Measurements from ENCODE around the gene TSHZ2. TPM values are rescaled to one million over a fixed set of nuclear protein-coding genes. Genes with fewer than 3 reads are reported as not detected.

The TSHZ2 gene
- total RNA-seq, 1 donor from 2014 or later, result 30.4 TPM

DNA sequence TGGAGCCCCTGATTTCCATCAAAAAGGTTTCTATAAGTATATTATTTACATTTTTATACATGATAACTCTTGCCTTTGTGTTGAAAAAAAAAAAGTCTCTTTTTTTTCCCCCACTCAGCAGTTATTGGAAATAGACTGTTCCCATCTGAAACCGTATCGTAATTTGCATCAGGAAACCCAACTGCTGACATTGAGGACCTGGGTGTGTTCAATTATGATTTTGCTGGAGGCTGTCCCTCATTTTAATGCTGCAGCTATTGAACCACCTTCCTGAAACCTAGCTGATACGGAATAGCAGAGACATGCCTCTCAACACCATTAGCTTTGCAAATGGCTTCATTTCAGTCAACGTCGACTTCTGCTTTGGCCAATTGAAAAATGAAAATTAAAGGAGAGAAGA lies 522.6 kb downstream of the TSHZ2 start:
- TF ChIP-seq POLR2A (IDR thresholded peaks at IDR 0.05), result no peak
- TF ChIP-seq POLR2AphosphoS5 (IDR thresholded peaks at IDR 0.05; ENCODE audit: insufficient read depth in 1 of 2, low read depth in 1 of 2), result no peak
- no peak for TF ChIP-seq CTCF (IDR thresholded peaks at IDR 0.05)
- no peak overlapping the region for H3K27ac ChIP-seq
- H3K4me3 ChIP-seq, result no peak overlapping the region
- intact Hi-C loops (cut with DNase I), result no loop called here
- peak in 1 of 2 donors; percentile 11 for DNase-seq (ENCODE audit: extremely low spot score in 2 of 2)
- H3K9me3 ChIP-seq, result no peaks in the 10 kb centered on the region
- no peaks in the 10 kb centered on the region for H3K36me3 ChIP-seq
- H3K4me1 ChIP-seq, result peaks cover 7% of the 10 kb centered on the region
- H3K27me3 ChIP-seq, result no peaks in the 10 kb centered on the region

GRCh38 chr20:53495398-53496092 lies 523.4 kb downstream of the TSHZ2 start:
- no peaks in the 10 kb centered on the region for H3K36me3 ChIP-seq
- peaks cover 7% of the 10 kb centered on the region for H3K4me1 ChIP-seq
- no peaks in the 10 kb centered on the region for H3K27me3 ChIP-seq
- no peaks in the 10 kb centered on the region for H3K9me3 ChIP-seq
- no peak overlapping the region for H3K4me3 ChIP-seq
- DNase-seq (ENCODE audit: extremely low spot score in 2 of 2), result peak in 1 of 2 donors; percentile 42
- no peak overlapping the region for H3K27ac ChIP-seq
- TF ChIP-seq CTCF (IDR thresholded peaks at IDR 0.05), result no peak
- TF ChIP-seq POLR2AphosphoS5 (IDR thresholded peaks at IDR 0.05; ENCODE audit: insufficient read depth in 1 of 2, low read depth in 1 of 2), result no peak
- no peak for TF ChIP-seq POLR2A (IDR thresholded peaks at IDR 0.05)
- intact Hi-C loops (cut with DNase I), result no loop called here

- peak in 1 of 2 donors; percentile 47 for DNase-seq (ENCODE audit: extremely low spot score in 2 of 2)
- no peaks in the 10 kb centered on the region for H3K9me3 ChIP-seq
- H3K4me3 ChIP-seq, result no peak overlapping the region
- no peaks in the 10 kb centered on the region for H3K27me3 ChIP-seq
- TF ChIP-seq POLR2A (IDR thresholded peaks at IDR 0.05) (no peak), POLR2AphosphoS5 (IDR thresholded peaks at IDR 0.05; ENCODE audit: insufficient read depth in 1 of 2, low read depth in 1 of 2) (no peak), CTCF (IDR thresholded peaks at IDR 0.05) (no peak)
- no peak overlapping the region for H3K27ac ChIP-seq
- intact Hi-C loops (cut with DNase I), result no loop called here
- no peaks in the 10 kb centered on the region for H3K36me3 ChIP-seq
- peaks cover 7% of the 10 kb centered on the region for H3K4me1 ChIP-seq
These were observed 525.1 kb downstream of the TSHZ2 start for GRCh38 chr20:53497246-53497645.

DNA sequence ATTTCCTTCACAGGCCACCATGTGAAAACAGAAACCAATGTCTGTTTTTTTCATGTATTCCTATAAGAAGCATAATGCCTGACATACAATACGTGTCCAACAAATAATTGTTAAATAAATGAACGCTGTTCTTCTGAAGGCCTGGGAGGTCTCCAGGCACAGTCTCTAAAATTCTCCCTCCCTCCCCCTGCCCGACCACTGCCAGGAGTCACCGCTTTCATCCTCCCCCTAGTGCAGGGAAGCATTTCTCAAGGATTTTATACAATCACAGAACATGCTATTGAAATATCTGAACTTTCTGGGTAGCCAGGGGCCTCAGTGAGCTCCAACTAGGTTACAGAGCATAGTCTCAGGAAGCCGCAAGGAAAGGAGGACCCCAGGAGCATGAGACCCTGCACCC lies 526.2 kb downstream of the TSHZ2 start:
- no peak overlapping the region for H3K4me3 ChIP-seq
- intact Hi-C loops (cut with DNase I), result no loop called here
- no peaks in the 10 kb centered on the region for H3K9me3 ChIP-seq
- H3K4me1 ChIP-seq, result peaks cover under 1% of the 10 kb centered on the region
- no peak for TF ChIP-seq CTCF (IDR thresholded peaks at IDR 0.05)
- no peak for TF ChIP-seq POLR2A (IDR thresholded peaks at IDR 0.05)
- no peak for TF ChIP-seq POLR2AphosphoS5 (IDR thresholded peaks at IDR 0.05; ENCODE audit: insufficient read depth in 1 of 2, low read depth in 1 of 2)
- H3K27ac ChIP-seq, result no peak overlapping the region
- H3K36me3 ChIP-seq, result no peaks in the 10 kb centered on the region
- peak in 1 of 2 donors; percentile 16 for DNase-seq (ENCODE audit: extremely low spot score in 2 of 2)
- H3K27me3 ChIP-seq, result no peaks in the 10 kb centered on the region

- H3K9me3 ChIP-seq, result no peaks in the 10 kb centered on the region
- no peaks in the 10 kb centered on the region for H3K4me1 ChIP-seq
- no peak for DNase-seq (ENCODE audit: extremely low spot score in 2 of 2)
- no peaks in the 10 kb centered on the region for H3K27me3 ChIP-seq
- TF ChIP-seq POLR2AphosphoS5 (IDR thresholded peaks at IDR 0.05; ENCODE audit: insufficient read depth in 1 of 2, low read depth in 1 of 2) (no peak), CTCF (IDR thresholded peaks at IDR 0.05) (no peak), POLR2A (IDR thresholded peaks at IDR 0.05) (no peak)
- no peak overlapping the region for H3K4me3 ChIP-seq
- intact Hi-C loops (cut with DNase I), result no loop called here
- no peaks in the 10 kb centered on the region for H3K36me3 ChIP-seq
- H3K27ac ChIP-seq, result no peak overlapping the region
These were observed 528.5 kb downstream of the TSHZ2 start for GRCh38 chr20:53500651-53501050.

All from vagina (tissue), 2 donors.